G401.6 (cell line): Measurements from ENCODE around the gene PELI1.

Source experiments
- FAIRE-seq: peaks from 2 replicates; lab custom pipeline; 2012; peaks lifted over from hg19 to GRCh38; lab: Jason Lieb, UNC

Gene PELI1, protein sequence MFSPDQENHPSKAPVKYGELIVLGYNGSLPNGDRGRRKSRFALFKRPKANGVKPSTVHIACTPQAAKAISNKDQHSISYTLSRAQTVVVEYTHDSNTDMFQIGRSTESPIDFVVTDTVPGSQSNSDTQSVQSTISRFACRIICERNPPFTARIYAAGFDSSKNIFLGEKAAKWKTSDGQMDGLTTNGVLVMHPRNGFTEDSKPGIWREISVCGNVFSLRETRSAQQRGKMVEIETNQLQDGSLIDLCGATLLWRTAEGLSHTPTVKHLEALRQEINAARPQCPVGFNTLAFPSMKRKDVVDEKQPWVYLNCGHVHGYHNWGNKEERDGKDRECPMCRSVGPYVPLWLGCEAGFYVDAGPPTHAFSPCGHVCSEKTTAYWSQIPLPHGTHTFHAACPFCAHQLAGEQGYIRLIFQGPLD

DNA sequence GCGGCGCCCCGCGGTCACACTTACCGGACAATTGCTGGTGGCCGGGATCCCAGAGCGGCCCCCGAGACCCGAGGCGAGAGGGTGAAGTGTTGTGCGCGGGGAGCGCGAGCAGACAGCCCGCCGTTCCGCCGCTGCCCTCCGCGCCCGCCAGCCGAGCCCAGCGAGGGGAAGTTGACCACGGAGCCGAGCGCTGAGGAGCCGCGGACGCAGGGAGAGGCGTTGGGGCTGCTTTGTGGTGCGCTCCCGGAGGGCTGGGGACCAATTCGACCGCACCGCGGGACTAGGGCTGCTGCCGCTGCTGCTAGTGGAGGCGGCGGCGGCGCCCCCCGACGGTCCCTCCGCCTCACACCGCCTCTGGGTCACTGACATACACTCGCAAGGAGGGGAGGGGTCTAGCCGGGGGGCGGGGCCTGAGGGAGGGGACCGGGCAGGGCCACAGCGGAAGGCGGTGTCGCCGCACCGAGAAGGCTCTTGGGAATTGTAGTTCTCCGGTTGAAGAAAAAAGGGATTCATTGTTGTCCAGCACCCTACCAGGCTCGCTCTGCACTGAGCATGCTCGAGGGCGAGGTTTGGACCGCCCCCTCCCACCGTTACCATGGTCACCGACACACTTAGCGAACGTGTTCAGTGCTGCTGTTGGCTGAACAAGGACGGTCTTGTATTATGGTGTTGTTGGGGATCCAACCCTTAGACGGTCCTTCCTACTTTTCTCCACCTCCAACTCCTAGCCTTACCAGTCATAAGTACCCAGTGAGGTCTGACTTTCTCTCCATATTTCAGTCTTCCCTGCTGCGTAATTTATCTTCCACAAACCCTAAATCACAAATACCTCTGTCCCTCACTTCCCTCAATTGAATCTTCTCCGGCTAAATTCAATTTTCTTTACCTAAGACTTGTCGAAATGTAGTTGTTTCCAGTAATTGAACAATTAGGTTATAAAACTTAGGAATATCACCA is at the start of gene PELI1:
PELI1 (minus strand) TSS at position 364 of the 957 bp plus-strand sequence. CDS start 36,110 bp downstream, outside the sequence.
- FAIRE-seq = peak; percentile 95

DNA sequence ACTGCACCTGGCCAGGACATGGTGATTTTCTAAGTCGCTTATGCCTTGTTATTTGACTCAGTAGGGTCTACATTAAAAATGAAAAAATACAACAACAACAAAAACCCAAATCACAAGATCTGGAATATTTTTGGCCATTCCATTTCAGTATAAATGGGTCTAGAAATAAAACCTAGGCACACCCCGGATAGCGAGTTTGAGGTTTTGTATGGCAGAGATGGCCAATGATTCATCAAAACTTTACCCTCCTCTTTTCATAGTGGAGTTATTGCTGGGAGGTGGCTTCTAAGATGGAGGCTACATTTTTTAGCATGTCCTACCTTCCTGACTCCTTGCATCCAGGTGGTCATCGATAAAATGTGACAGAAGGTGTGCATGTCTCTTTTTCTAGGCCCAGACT is 49.3 kb upstream of the PELI1 start:
- no peak for FAIRE-seq

DNA sequence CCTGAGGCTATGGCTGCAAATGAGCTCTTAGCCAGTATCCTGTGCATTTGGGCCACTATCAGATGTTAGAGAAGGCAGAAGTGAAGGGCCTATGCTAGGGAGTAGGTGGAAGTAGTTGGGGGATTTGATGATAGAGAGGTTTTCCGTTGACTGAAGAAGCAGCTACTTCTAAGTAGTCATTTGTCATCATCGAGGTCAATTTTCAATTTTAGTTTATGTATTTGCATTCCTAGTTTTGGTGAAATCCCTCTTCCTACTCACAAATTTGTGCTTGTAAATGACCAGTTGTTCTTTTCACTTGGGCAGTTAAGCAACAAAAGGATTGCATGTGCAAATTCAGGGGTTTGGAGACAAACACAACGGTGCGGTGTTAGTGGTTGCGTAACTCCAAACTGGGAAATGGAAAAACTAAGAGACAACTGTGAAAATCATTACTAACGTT is 48.5 kb upstream of the PELI1 start:
- no peak for FAIRE-seq

DNA sequence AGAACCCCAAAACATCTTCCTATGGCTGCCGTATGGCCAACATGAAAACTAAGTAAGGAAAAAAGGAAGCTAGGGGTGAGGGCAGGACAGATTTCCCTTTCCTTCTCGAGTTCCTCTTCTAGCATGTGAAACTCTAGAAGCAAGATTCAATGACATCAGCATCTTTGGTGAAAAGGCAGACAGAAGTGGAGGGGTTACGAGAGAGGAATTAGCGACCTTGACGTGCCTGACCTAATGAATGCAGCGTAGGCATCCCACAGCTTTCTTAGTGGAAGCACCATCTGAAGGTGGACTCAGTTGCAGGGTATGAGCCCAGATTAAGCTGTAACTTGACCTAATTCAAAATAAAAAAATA is 47.9 kb upstream of the PELI1 start:
- no peak for FAIRE-seq

DNA sequence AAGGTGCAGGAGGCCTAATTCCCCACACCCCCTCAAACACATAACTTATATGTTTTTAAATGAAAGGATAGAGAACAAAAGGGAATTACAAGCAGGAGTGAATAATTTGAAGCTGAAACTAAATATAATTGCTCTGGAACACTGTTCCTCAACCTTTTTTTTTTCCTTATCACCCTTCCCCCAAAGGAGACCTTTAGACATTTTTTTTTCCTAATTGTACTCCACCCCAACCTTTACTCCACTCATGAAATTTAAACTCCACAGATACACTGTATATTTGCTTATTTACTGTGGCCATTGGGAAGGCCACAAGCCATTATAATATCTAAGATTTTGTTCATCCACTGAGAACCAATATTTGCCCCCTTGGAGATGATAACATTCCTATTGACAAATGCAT is 45.4 kb upstream of the PELI1 start:
- no peak for FAIRE-seq

DNA sequence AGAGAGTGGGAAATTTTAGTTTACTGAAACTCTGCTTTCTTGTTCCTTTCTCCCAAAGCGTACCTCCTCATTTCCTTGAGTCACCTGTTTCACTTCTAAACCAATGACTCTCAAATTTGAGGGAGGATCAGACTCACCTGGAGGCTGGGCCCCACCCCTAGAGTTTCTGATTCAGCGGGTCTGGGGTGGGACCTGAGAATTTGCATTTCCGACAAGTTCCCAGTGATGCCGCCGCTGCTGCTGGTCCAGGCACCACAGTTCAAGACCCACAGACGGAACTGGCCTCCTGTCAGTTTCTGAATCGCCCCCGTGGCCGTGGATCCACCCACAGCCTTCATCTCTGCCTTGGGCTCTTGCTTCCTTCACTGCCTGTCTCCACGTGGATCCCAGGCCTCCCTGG is 44.9 kb upstream of the PELI1 start:
- FAIRE-seq = no peak

DNA sequence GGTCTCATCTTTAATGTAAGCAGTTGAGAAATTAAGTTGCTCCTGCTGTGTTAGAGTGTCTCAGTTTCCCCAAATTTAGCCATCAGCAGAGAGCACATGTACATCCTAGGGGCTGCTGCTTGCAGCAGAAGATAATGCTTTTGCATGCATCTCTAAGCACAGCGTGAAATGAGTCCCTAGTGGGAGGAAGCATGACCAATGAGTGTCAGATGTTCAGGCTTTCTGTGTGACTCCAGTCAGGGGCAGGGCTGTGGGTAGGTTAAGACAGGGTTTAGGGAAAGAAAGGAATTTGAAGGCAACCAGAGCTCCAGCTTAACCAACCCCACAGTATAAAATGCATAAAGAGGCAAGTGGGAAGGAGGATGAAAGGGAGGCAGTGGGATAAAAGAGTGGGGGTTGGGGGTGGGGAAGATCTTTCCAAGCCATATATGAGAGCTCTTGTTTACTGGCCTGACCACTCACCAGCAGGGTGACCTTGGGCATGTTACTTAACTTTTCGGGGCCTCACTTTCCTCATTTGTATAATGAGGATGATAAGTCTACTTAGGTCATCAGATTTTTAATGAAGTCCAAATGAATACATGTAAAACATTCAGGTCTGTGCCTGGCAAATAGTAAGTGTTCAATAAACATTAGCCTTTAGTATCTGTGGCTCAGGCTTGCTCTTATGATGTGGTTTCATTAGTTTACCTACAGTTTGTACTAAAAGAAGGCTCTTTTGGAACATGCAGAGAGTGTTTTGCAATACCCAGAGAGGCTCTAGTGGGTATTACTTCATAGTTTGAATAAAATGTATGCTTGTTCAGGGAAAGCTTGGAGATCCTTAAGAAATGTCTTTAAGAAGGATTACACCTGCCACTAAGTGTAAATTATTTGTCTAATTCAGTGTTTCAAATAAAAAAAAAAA is 42.7 kb upstream of the PELI1 start:
- no peak for FAIRE-seq

DNA sequence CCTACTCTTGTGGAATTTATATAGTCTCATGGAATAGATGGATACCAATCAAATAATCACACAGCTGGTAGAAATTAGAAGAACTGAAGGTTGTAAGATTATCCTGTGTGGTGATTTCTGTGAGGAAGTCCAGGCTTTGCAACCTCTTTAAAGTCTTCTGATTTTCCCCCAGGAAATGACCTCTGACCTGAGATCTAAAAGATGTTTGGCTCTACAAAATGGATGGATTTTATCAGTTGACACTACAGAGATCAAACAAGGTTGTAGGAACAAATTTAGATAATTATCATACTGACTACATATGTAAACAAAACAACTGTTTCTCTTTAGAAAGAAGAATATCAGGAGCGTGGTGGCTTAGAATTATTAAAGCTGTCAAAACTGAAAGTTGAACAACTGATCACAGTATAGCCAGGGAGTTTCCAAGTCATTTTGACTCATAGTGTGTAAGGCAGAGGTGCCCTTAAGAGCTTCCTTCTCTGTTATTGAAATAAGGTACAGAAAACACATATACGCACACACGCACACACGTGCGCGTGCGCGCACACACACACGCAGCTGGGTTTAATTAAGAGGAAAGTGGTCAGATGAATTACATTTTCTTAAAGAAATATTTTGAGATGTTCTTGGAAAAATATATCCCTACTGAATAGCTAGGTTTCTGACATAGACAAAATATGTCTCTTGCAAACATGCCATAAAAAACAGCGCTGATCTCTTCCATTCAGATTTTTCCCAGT is 35.5 kb upstream of the PELI1 start:
- FAIRE-seq = no peak

DNA sequence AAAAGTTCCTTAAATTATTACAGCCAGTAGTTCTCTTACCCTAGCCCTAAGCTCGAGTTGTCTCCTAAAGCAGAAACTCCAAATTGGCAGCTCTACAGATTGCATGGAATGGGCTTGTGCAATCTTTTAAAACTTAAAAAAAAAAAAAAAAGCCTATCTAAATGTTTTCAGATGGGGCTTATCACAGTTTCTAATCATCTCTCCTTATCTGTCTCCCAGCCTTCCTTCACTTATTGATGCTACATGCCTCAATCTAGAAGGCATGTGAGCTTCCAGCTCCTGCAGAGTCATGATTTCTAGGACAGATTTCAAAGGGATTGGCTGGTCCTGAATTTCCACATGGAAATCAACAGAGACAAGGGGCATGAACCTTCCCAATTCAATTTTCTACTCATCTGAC is 33.1 kb upstream of the PELI1 start:
- FAIRE-seq = no peak

DNA sequence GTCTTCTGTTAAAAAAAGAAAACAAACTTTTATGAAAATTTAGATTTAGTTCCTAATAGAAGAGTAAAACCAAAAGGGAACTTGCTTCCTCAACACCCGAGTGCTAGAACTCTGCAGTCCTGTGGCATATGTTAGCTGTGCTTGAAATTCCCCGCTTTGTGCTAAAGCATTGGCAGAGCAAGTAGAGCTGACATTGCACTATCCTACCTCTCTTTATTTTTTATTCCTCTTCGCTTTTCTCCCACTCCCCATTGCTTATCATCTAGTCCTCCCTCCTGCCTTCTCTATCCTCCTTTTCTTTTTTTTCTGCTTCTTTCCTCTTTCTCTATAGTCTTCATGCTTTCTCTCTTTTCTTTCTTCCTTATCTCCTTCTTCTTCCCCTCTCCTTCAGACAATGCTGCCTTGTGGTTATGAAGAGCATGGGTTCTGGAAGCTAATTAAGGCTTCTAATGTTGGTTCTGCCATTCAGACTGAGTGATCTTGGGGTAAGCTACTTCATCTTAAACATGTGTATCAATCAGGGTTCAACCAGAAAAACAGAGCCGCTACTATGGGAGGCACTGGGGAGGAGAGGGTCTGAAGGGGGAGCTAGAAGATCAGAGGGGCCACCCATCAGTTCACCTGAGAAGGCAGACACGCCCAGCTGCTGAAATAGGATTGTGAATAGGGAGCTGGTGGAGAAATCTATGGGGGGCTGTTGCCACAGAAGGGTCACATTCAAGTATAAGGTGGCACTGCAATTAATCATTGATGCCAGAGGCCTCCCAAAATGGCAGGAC is 31.4 kb upstream of the PELI1 start:
- FAIRE-seq = no peak

DNA sequence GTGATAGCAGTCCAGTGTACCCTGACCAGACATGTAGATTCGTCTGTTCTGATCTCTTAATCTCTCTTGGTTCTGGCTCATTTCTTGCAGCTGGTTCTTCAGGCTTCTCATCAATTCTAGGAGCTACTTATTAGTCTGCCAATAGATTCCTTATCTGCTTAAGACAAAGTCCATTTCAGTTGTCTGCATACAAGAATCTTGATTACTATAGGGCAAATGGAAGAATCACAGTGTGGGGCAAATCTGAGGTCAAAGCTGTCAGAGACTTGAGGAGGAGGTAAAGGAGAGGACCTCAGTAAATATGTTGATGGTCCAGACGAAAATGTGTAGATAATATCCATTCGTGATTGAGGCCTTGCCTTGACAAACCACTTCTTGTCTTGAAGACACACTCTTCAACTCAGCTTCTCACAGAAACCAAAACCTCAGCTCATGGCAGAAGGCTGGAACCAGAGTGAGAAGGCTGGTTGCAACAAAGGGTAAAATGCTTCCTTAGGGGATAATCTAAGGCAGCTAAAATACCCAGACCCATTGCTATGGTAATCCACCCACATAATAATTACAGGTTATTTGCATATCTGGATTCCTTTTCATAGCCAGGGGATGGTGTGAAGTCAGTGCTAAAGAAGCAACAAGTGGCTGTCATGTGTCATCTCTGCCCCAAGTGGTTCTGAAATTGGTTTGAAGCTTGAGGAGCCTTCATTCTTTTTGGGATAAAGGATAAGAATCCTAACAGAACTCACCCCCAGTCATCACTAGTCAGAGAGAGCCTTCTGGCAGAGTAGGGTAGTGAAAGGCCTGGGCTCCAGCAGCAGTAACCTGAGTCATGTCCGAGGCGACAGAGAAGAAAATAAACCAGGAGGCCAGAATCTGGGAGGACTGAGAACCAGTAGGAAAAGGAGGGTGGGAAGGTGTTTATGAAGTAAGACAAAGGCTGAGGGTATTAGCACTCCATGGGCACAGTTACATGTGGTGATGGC is 29.2 kb upstream of the PELI1 start:
- FAIRE-seq = no peak

DNA sequence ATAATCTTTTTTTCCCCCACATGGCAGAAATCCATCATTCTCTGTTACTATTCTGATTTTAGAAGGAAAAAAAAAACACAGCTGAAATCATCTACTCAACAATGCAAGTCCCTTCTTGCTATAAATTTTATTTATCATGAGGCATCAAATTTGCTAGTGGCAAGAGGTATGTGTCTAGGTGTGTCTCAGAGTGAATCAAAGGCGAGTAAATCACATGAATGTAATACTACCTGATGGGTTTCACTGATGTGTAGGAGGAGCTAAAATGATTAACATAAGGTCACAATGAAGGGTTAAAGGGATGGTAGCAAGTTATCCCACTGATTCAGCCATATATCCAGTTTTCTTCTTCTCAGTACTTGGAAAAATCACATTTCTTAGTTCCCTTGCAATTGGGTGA is 24.5 kb upstream of the PELI1 start:
- FAIRE-seq = no peak

DNA sequence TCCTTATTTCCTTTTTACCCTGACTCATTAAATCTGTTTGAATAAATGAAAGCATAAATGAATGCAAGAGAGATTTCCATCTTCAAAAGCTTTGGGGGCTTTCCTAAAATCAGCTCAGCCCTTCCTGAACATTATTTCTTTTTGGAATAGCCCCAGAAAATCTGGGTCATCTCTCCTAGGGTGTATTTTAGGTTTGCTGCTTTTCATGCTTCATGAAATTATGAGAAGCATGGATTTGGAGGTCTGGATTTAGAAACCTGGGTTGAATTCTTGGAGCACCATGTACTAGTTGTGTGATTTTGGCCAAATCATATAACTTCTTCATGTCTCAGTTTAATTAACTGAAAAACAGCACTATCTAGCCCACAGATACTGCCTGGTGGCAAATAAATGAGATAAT is 24.0 kb upstream of the PELI1 start:
- FAIRE-seq = no peak

DNA sequence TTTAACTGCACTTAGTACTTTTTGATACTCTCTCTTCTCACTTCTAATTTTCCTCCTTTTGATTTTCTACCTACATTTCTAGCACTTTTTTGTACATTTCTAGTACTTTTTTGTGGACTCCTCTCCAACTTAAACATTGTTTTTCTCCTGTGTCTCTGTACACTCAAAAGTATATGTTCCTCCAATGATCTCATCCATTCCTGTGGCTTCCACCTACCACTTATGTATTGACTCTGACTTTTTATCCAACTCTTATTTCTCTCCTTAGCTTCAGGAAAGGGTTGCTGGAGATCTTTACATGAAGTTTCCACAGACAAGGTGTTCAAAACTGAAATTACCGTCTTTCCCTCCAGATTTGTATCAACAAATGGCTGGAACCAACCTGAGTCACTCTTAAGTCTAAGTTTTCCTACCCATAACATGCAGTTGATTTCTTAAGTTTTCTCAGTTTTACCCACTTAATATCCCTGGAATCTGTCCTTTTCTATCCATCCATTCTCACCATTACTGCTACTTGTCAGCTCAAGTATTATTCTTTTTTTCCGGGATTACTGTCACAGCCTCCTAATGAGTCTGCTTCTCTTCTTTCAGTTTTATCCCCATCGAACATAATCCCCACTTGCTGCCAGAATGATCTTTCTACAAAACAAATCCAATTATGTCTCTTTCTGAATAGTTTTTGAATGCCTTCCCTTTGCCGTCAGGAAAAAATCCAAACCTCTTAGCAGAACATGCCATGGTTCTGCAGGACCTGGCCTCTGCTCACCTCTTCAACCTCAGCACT is 22.6 kb upstream of the PELI1 start:
- no peak for FAIRE-seq

DNA sequence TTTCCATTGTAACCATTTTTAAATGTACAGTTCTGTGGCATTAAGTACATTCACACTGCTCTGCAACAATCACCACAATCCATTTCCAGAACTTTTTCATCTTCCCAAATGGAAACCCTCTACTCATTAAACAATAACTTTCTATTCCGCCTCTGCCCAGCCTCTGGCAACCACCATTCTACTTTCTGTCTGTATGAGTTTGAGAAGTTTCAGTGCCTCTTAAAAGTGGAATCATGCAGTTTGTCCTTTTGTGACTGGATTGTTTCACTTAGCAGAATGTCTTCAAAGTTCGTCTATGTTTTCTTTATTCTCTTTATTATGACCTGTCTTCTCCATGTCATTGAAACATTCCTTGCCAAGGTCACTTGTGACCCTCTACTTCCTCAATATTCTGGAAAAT is 22.0 kb upstream of the PELI1 start:
- no peak for FAIRE-seq

DNA sequence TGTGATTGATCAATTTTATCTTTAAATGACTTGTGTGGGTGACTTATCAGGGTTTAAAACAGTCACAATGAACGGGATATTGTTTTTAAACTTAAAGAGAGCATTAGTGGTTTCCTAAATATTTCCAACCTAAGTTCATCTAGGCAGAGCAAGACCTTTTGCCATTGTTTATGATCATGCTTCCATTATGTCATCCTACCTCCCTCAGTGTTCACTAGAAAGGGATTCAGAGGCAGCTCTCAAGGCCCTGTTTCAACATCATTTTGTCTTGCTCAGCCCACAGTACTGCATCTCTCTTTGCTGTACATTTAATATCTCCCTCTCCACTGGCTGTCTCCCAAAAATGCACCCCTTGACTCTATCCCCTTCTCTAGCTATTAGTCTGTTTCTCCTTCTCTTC is 21.5 kb upstream of the PELI1 start:
- FAIRE-seq = no peak

DNA sequence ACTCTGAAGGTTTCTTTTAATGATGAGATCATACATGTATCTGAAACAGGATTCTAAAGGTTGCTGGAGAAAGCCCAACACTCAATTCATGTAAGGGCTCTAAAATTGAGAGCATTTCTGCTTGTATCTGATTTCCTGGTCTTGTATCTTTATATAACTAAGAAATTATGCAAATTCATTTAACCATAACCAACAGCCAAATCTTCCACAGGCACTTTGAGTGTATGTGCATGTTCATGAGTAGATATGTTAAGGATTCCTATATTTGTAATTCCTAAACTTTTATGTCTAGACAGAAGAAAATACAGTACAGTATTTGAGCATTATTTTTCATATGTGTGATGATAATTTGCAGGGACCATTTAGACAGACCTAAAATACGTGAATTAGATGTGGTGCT is 20.4 kb upstream of the PELI1 start:
- FAIRE-seq = no peak

DNA sequence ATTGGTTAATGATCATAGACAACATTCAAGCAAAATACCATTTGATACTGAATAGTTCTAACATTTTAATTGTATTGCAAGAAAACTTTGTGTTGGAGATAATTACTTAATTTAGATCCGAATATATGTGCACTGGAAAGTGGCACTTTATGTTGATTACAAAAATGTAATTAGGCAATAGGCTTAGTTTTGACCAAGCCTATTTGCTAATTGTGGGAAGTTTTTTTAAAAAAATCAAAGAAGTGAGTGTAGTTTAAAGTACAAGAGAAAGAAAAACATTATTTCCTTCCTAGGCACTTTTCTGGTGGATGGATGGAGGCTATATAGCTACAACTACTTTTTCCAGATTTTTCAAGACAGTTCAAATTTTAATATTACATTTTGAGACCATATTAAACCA is 18.3 kb upstream of the PELI1 start:
- no peak for FAIRE-seq

DNA sequence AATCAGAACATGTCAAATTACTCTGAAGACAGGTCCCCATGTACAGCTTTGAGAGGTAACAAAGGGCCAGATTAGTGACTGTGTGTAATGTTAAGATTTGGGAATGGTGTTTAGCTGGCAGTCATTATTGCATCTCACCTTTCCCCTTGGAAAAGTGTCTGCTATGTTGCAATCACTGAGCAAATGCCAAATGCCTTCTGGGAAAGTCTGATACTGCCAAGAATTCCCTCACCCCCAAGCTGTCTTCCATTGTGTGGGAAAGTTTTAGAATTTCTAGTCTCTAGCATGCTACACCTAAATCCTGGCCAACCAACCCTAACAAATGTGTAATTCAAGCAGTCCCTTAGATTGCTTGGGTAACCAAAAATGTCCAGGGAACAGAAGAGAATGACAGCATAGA is 13.6 kb upstream of the PELI1 start:
- no peak for FAIRE-seq
